ENCODE data around the gene SIT1.
A peak's percentile ranks its signal among the peaks of the same experiment; 100 is the strongest.
"Not testable (repeated sequence)": the region's sequence is repeated elsewhere in the genome, so short reads cannot be mapped to it uniquely, and the experiment has no call there.

The SIT1 gene

GRCh38 chr9:35636135-35636876, 14.4 kb downstream of the SIT1 start:
- peak in 1 of 2 donors; percentile 54 for DNase-seq

DNA sequence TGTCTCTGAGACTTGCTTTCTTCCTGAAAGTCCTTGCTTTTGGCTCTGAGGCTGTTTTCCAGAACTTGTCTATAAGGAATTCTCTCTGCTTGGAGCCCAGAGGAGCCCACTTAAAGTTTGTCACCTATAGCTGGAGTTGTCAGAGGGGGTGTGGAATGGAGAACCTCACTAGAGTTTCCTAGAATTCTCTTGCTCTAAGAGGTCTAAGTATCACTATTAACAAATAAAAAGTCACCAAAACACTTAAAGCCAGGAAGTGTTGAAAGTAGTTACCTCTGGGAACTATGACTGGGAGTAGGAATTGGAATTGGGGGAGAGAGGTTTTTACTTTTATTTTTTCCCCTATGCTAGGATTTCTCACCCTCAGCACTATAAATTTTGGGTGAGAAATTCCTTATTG, 15.0 kb downstream of the SIT1 start:
- DNase-seq, result no peak

DNA sequence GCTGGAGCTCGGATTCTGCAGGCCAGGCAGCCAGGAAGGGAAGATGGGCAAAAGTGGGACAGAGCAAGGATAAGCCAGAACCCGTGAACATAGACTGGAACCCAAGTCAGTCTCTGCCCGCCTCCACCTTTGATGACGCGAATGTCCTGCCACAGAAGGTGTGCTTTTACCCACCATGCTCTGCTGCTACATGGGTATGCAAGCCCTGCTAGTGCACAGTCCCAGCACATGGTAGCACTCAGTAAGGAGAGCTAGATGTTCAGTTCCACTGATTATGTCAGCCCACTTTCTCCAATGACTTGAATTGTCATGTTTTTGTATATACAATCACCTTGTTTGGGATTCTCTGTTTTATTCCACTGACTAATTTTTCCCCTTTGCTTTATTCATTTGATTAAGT, 21.1 kb downstream of the SIT1 start:
- DNase-seq, result no peak

- no peak for DNase-seq
Measured at GRCh38 chr9:35628389-35628991, 22.2 kb downstream of the SIT1 start.

DNA sequence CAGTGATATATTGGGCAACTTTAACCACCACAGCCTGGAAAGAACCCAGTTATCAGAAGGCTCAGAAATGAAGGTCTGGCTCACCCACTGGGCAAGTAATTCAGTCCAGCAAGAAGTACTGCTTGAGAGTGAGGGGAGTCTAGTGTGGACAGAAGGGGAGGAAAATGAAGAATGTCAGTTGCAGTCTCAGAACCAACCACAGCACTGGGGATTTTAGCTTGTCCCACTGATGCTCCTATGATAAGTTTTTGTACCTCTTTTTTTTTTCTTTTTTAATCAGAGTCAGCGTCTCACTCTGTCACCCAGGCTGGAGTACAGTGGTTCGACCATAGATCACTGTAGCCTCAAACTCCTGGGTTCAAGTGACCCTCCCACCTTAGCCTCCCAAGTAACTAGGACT, 23.2 kb downstream of the SIT1 start:
- DNase-seq, result no peak

DNA sequence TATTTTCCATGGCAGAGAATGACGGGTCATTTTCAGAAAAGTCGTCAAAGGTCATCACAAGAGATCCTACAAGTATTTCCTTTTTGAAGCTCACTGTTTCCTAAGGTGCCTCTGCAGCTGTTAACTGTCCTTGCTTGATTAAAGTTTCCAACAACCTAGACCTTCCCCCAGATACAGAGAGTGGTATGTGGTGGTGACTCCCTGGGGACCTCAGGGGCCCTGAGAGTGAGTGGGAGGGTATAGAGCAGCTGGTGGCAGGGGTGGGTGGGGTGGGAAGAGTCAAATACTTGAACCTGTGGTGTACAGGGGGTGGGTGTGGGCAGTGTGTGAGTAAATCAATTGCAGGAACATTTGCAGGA, 31.0 kb downstream of the SIT1 start:
- no peak for DNase-seq

- peak in 1 of 2 donors; percentile 50 for DNase-seq
Measured at GRCh38 chr9:35618854-35619799, 31.6 kb downstream of the SIT1 start.

GRCh38 chr9:35618325-35618727, 32.4 kb downstream of the SIT1 start, which contains the start of gene CD72:
Gene CD72 (minus strand): TSS chr9:35618413. CDS start chr9:35618303, 110 bp downstream.
- DNase-seq, result no peak

GRCh38 chr9:35617548-35617947, 33.2 kb downstream of the SIT1 start:
- DNase-seq, result no peak

- peak in 1 of 2 donors; percentile 59 for DNase-seq
Measured at GRCh38 chr9:35616681-35617459, 33.9 kb downstream of the SIT1 start.

DNA sequence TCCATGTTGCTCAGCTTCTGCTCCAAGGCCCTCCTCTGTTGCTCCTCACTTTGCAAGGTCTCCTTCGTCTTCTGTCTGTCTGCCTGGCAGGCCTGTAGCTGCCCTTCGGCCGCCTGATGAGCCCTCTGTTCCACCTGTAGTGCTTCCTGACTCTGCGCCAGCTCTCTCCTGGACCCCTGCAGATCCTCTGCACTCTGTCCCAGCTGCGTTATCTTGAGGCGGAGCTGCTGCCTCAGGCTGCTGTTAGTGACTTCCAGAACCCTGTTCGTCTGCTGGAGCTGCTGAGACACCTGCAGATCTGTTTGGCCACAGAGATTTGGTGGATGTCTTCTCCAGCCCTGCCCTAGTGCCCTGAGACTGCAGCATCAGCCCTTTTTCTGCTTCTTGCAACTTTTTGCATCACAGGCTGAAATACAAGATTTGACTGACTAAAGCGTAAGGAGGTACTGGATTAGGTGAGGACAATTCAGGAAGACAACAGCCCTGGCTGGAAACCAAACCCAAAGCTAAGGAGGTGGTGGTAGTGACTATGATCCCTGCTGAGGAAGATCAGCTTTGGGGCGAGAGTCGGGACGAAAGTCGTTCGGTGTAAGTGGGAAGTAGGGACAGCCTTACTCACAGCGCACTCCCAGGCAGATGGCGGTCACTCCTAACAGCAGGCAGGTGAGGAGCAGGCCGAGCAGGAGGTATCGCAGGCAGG, 34.6 kb downstream of the SIT1 start:
- no peak for DNase-seq

GRCh38 chr9:35612843-35613242, 37.9 kb downstream of the SIT1 start:
- no peak for DNase-seq

DNA sequence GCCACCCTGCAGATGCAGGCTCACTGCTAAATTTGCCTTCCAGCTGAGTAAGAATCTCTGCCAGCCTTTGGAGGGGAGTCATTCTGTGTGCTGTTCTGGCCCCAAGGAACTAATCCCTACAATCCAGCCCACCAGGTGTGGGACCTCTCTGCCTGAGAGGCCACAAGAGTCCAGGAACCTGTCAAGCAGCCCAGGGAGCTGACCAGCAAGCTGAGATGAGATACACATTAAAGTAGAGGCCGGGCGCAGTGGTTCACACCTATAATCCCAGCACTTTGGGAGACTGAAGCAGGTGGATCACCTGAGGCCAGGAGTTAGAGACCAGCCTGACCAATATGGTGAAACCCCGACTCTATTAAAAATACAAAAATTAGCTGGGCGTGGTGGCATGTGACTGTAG, 38.7 kb downstream of the SIT1 start:
- DNase-seq, result not testable (repeated sequence)

DNA sequence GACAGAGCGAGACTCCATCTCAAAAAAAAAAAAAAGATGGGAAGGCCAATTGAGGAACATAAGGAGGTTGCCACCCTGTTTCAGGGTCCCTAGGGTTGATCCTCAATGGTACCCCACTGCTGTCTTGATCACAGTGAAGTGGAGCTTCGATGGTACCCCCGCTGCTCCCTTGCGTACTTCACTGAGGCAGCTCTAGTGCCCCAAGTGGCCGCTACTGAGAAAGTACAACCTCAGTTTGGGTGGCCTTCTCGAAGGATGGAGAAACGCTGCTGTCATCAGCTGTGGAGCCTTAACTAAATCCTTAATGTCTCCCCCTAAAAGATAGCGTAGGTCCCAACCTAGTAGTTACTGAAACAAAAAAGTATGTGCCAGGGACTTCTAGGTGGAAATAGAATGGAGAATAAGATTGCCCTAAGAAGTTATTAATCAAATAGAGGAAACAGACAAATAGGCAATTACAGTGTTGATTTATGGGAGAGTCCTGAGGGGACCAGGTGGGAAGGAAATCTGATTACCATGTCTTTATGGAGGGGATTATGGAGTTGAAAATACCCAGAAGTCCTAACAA, 39.4 kb downstream of the SIT1 start:
- DNase-seq, result peak in 1 of 2 donors; percentile 38

DNA sequence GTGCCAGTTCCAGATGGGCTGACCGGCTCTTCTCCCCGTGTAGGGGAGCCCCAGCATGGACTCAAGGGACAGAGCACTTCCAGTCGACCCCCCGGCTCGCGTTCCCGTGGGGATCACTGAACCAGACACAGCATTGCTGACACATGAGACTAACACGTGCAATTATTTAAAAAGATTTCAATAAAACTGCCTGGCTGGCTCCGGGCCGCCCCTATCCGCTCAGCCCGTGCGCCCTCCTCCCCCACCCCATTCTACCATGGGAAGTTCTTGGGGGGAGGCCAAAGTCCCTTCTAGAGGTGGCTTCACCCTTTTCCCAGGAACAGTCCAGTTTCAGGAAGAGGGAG, 40.9 kb downstream of the SIT1 start:
- DNase-seq, result no peak

DNA sequence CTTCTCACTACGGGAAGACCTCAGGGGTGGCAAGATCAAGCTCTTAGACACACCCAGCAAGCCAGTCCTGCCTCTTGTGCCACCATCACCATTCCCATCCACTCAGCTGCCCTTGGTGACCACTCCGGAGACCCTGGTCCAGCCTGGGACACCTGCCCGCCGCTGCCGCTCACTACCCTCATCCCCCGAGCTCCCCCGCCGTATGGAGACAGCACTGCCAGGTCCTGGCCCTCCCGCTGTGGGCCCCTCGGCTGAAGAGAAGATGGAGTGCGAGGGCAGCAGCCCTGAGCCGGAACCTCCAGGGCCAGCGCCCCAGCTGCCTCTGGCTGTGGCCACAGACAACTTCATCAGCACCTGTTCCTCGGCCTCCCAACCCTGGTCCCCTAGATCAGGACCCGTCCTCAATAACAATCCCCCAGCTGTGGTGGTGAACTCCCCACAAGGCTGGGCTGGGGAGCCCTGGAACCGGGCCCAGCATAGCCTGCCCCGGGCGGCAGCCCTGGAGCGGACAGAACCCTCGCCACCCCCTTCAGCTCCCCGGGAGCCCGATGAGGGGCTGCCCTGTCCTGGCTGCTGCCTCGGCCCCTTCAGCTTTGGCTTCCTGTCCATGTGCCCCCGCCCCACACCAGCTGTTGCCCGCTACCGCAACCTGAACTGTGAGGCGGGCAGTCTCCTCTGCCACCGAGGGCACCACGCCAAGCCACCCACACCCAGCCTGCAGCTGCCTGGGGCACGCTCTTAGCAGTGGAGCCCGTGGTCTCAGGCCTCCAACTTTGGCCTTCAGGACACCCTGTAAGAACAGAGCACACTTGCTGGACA, 41.5 kb downstream of the SIT1 start:
- DNase-seq, result no peak

- DNase-seq, result no peak
Measured at GRCh38 chr9:35608221-35608620, 42.5 kb downstream of the SIT1 start.

DNA sequence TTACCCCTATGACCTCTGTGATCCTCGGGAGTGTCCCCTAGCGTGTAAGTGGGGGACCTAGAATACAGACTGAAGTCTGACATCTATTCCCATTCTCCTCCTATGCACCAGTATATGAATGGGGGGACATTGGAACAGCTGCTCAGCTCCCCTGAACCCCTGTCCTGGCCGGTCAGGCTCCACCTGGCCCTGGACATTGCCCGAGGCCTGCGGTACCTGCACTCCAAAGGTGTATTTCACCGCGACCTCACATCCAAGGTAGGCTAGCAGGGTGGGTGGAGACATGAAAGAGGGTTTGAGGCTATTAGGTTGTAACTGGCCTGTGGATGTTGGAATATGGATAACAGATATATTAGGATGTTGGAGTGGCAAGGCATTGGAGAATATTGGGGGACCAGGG, 44.0 kb downstream of the SIT1 start:
- DNase-seq, result no peak

GRCh38 chr9:35606138-35606504, 44.6 kb downstream of the SIT1 start:
- no peak for DNase-seq

DNA sequence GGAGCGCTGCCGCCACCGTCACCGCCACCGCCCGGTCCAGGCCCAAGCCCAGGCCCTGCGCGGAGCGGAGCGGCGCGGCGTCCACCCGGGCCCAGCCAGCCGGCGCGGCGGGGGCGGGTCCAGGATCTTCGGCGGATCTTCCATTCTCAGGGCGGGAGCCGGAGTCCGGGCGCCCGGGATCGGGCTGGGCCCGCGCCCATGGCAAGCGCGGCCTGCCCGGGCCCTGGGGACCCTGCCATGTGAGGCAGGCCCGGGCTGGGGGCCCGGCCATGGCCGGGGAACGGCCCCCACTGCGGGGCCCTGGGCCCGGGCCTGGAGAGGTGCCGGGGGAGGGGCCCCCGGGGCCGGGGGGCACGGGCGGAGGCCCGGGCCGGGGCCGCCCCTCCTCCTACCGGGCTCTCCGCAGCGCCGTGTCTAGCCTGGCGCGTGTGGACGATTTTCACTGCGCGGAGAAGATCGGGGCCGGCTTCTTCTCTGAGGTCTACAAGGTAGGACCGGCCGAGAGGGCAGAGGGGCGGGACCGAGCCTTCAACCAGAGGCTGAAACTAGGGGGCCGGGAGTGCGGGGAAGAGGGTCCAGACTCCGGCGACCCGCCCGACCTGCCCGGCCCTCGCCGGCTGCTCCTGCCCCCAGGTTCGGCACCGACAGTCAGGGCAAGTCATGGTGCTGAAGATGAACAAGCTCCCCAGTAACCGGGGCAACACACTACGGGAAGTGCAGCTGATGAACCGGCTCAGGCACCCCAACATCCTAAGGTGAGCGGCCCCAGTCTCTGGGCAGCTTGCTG, 45.2 kb downstream of the SIT1 start:
- no peak for DNase-seq
